DMS53 treated with DMSO at 0.1 percent for 48 hours (cell line): ENCODE data around the gene OGDH.

ENCODE experiments used
- DNase-seq: peaks from one replicate; lab custom pipeline; 2025; ENCODE audit not compliant: unreplicated experiment; lab: John Stamatoyannopoulos, UW

The OGDH gene

GRCh38 chr7:44637788-44638594, 31.6 kb downstream of the OGDH start:
- DNase-seq = no peak

- DNase-seq = peak; percentile 84
Observed at GRCh38 chr7:44638611-44639557, 32.5 kb downstream of the OGDH start.

DNA sequence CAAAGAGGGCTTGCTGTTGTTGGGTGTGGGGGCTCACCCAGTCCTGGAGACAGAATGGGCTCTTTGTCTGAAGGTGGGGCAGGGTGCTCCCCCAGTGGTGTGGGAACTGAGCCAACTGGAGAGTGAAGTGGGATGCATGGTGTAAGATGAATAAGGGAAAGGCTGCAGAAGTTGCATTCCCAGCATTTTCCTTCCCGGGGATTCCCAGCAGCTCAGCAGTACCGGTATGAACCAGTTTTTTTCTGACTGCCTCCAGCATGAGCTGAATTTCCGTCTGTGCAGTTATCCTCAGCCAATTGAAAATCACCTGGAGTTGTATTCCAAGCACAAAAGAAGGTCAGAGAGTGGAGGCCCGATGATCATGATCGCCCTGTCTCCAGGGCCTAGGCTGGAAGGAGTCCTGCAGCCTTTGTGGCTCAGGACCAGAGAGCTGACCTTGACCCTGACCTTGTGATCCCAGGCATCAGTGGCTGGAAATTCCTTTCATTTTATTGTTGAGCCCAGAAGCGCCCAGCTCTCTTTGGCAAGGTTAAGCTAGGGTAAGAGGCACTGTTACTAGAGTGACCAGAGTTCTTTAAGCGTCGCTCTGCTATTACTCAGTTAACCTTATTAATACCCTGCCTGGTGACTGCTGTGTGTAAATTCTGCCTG, 33.4 kb downstream of the OGDH start:
- DNase-seq = peak; percentile 69

DNA sequence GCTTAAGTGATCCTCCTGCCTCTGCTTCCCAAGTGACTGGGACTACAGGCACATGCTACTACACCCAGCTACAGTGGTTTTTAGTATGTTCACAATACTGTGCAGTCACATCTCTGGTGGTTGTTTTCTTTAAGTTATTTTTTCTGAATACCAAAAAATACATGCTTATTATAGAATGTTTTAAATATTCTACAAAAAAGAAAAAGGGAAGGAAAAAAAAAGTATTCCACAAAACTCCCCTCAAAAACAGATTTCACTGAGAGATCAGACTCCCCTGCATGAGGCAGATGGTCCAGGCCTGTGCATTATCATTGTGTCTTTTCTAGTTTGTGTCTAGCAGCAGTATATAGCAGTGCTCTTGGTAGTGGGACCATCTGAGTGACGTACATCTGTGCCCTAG, 36.8 kb downstream of the OGDH start:
- no peak for DNase-seq

DNA sequence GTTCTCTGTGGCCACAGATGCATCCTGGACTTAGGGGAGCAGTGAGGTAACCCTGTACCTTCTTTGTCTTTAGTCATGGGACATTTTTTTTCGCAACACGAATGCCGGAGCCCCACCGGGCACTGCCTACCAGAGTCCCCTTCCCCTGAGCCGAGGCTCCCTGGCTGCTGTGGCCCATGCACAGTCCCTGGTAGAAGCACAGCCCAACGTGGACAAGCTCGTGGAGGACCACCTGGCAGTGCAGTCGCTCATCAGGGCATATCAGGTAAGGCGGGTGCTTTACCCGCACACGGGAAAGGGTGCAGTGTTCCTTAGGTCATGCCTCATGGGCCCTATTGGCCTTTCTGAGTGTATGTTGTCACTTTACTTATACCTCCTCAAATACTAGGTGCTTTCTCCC, 38.8 kb downstream of the OGDH start:
- DNase-seq = no peak

DNA sequence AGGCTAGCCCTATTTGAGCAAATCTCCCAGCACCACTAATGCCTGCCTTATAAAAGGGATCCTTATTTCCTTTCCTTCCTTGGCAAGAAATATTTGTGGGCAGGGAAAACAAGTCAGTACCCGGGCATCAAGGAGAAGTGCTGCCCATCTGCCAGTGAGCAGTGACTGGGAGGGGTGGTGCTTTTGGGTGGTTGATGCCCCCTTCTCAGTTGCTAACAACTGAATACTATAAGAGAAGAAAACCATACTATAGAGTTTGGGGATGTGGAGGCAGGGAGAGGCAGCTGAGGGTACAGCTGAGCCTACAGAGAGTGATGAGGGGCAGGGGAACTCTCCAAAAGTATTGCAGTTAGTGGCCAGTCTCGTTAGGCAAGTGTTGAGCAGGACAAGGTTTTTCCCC, 39.3 kb downstream of the OGDH start:
- no peak for DNase-seq

GRCh38 chr7:44646176-44646920, 39.9 kb downstream of the OGDH start:
- no peak for DNase-seq

- DNase-seq = no peak
Observed at GRCh38 chr7:44646921-44647636, 40.7 kb downstream of the OGDH start.

GRCh38 chr7:44647981-44648714, 41.7 kb downstream of the OGDH start:
- no peak for DNase-seq

GRCh38 chr7:44650242-44650641, 43.8 kb downstream of the OGDH start:
- DNase-seq = no peak

GRCh38 chr7:44650772-44651171, 44.3 kb downstream of the OGDH start:
- no peak for DNase-seq

GRCh38 chr7:44652535-44652934, 46.1 kb downstream of the OGDH start:
- DNase-seq = no peak

DNA sequence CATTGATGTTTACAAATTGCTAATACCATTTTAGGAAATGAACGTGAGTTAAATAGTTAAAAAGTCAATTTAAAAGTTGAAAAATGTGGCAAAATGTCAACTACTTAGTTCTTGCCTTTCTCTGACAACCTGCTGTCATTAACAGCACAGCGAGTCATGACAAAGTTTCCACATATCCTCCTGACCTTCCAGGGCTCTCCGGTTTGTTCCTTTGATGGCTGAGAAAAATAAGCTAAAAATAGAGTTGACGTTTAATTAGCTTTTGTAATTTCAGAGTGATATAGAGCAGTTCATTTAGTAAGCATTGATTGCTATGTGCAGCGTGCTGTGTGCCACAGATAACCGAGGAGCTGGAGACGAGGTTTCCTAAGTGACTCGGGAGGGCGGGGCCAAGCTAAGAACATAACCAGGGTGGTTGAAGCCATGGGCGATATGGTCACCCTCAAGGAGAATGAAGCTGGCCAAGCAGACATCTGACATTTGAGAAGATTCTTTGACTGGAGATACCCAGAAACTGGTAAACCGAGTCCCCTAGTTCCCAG, 47.9 kb downstream of the OGDH start:
- no peak for DNase-seq

DNA sequence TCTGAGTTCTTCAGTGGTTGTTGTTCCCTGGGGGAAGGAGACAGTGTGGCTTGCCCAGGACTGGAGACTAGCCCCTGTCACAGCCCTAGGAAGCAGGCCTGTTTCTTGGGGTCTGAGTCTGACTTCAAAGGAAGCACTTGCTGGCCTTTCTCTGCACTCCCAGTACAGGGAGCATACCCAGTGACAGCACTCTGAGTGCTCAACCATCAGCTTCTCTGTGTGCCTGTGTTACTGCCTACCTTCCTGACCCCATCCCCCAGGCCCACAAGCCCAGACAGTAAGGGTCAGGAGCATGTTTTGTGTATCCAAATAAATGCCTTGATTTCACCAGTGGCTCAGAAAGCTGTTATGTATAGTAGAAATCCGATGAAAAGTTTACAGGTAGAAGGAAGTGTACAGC, 48.9 kb downstream of the OGDH start:
- DNase-seq = no peak

- no peak for DNase-seq
Observed at GRCh38 chr7:44658979-44659378, 52.6 kb downstream of the OGDH start.

DNA sequence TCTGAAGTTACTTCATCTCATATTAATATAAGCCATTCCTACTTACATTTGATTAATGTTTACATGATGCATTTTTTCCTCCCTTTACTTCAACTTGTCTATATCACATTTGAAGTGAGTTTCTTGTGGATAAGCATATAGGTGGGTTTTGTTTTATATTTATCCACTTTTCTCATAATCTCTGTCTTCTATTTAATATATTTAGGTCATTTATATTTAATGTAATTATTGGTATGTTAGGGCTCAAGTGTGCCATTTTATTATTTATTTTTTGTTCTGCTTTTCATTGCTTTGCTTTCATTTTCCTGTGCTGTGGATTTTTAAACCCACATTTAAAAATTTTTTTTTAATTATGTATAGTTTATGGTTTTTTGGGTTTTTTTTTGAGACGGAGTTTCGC, 54.8 kb downstream of the OGDH start:
- DNase-seq = no peak

DNA sequence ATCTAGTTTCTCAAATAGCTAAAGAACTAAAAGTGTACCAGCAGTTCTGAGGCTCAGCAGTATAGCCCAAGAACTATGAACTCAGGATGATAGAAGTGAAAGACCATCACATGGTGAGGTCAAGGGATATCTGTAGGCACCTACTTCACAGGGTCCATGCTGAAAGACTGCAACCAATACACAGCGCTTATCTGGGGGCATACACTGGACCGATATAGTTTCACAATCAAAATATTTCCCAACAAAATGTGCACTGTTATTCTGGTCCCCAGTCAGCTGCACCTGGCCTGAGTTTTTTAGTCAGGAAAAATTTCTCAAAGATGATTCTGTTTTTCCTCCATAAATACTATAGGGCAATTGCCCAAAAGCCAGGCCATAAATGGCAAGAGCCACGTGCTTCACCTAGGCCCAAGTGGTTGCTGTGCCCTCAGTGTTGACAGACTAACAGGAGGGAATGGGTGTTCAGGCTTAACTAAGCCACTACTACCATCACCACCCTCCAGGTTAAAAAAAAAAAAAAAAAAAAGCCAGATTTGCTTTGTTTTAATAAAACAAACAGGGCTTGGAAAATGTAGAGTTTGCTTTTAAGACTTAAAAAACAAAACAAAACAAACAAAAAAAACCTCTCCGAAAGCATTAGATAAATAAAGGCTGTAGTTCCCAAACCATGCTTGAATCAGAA, 58.5 kb downstream of the OGDH start:
- DNase-seq = no peak

GRCh38 chr7:44665531-44666213, 59.2 kb downstream of the OGDH start:
- no peak for DNase-seq
